ENCODE data around the gene PBX3.

Gene PBX3

GRCh38 chr9:125970340-125970739 is 223.2 kb downstream of the PBX3 start:
- DNase-seq (ENCODE audit: insufficient read length, low spot score), result no peak
- FAIRE-seq, result no peak
- TF ChIP-seq SPI1 (IDR thresholded peaks at IDR 0.05; ENCODE audit: low read depth, low read length) (no peak), POU2F2 (IDR thresholded peaks at IDR 0.05; ENCODE audit: low read depth, low read length) (no peak), PAX5 (IDR thresholded peaks at IDR 0.05; ENCODE audit: insufficient read depth, low read length, severe bottlenecking) (no peak), POLR2A (IDR thresholded peaks at IDR 0.05; ENCODE audit: low read depth, low read length) (no peak), POLR2AphosphoS5 (IDR thresholded peaks at IDR 0.05; ENCODE audit: low read depth, low read length) (no peak), TAF1 (IDR thresholded peaks at IDR 0.05; ENCODE audit: low read depth, low read length) (no peak)

- DNase-seq (ENCODE audit: insufficient read length, low spot score), result no peak
- TF ChIP-seq SPI1 (IDR thresholded peaks at IDR 0.05; ENCODE audit: low read depth, low read length) (no peak), POLR2A (IDR thresholded peaks at IDR 0.05; ENCODE audit: low read depth, low read length) (no peak), PAX5 (IDR thresholded peaks at IDR 0.05; ENCODE audit: insufficient read depth, low read length, severe bottlenecking) (no peak), TAF1 (IDR thresholded peaks at IDR 0.05; ENCODE audit: low read depth, low read length) (no peak), POLR2AphosphoS5 (IDR thresholded peaks at IDR 0.05; ENCODE audit: low read depth, low read length) (no peak), POU2F2 (IDR thresholded peaks at IDR 0.05; ENCODE audit: low read depth, low read length) (no peak)
- no peak for FAIRE-seq
Measured at GRCh38 chr9:125971050-125971449, 223.9 kb downstream of the PBX3 start.

GRCh38 chr9:125972012-125972729 is 225.0 kb downstream of the PBX3 start:
- FAIRE-seq (no peak), DNase-seq (ENCODE audit: insufficient read length, low spot score) (no peak)
- TF ChIP-seq POLR2AphosphoS5 (IDR thresholded peaks at IDR 0.05; ENCODE audit: low read depth, low read length), result no peak
- no peak for TF ChIP-seq PAX5 (IDR thresholded peaks at IDR 0.05; ENCODE audit: insufficient read depth, low read length, severe bottlenecking)
- no peak for TF ChIP-seq POLR2A (IDR thresholded peaks at IDR 0.05; ENCODE audit: low read depth, low read length)
- no peak for TF ChIP-seq POU2F2 (IDR thresholded peaks at IDR 0.05; ENCODE audit: low read depth, low read length)
- TF ChIP-seq SPI1 (IDR thresholded peaks at IDR 0.05; ENCODE audit: low read depth, low read length), result no peak
- TF ChIP-seq TAF1 (IDR thresholded peaks at IDR 0.05; ENCODE audit: low read depth, low read length), result no peak

- FAIRE-seq, result no peak
- no peak for TF ChIP-seq SPI1 (IDR thresholded peaks at IDR 0.05; ENCODE audit: low read depth, low read length)
- TF ChIP-seq POLR2A (IDR thresholded peaks at IDR 0.05; ENCODE audit: low read depth, low read length), result no peak
- no peak for TF ChIP-seq TAF1 (IDR thresholded peaks at IDR 0.05; ENCODE audit: low read depth, low read length)
- no peak for TF ChIP-seq POLR2AphosphoS5 (IDR thresholded peaks at IDR 0.05; ENCODE audit: low read depth, low read length)
- TF ChIP-seq PAX5 (IDR thresholded peaks at IDR 0.05; ENCODE audit: insufficient read depth, low read length, severe bottlenecking), result no peak
- no peak for TF ChIP-seq POU2F2 (IDR thresholded peaks at IDR 0.05; ENCODE audit: low read depth, low read length)
- no peak for DNase-seq (ENCODE audit: insufficient read length, low spot score)
Measured at GRCh38 chr9:125973547-125973946, 226.4 kb downstream of the PBX3 start.

- no peak for FAIRE-seq
Measured at GRCh38 chr9:125974705-125975104, 227.5 kb downstream of the PBX3 start.

GRCh38 chr9:125977223-125977622 is 230.1 kb downstream of the PBX3 start:
- FAIRE-seq, result no peak
- no peak for TF ChIP-seq PAX5 (IDR thresholded peaks at IDR 0.05; ENCODE audit: insufficient read depth, low read length, severe bottlenecking)
- DNase-seq (ENCODE audit: insufficient read length, low spot score), result no peak

More at GRCh38 chr9:125974705-125975104, 227.5 kb downstream of the PBX3 start:
- no peak for TF ChIP-seq POLR2A (IDR thresholded peaks at IDR 0.05; ENCODE audit: low read depth, low read length)
- TF ChIP-seq PAX5 (IDR thresholded peaks at IDR 0.05; ENCODE audit: insufficient read depth, low read length, severe bottlenecking), result no peak
- no peak for TF ChIP-seq TAF1 (IDR thresholded peaks at IDR 0.05; ENCODE audit: low read depth, low read length)
- TF ChIP-seq SPI1 (IDR thresholded peaks at IDR 0.05; ENCODE audit: low read depth, low read length), result no peak
- no peak for TF ChIP-seq POU2F2 (IDR thresholded peaks at IDR 0.05; ENCODE audit: low read depth, low read length)
- TF ChIP-seq POLR2AphosphoS5 (IDR thresholded peaks at IDR 0.05; ENCODE audit: low read depth, low read length), result no peak
- DNase-seq (ENCODE audit: insufficient read length, low spot score), result no peak

GRCh38 chr9:125979383-125979782 is 232.2 kb downstream of the PBX3 start:
- FAIRE-seq, result no peak
- no peak for DNase-seq (ENCODE audit: insufficient read length, low spot score)
- no peak for TF ChIP-seq POLR2A (IDR thresholded peaks at IDR 0.05; ENCODE audit: low read depth, low read length)
- no peak for TF ChIP-seq SPI1 (IDR thresholded peaks at IDR 0.05; ENCODE audit: low read depth, low read length)
- no peak for TF ChIP-seq PAX5 (IDR thresholded peaks at IDR 0.05; ENCODE audit: insufficient read depth, low read length, severe bottlenecking)
- TF ChIP-seq TAF1 (IDR thresholded peaks at IDR 0.05; ENCODE audit: low read depth, low read length), result no peak
- no peak for TF ChIP-seq POLR2AphosphoS5 (IDR thresholded peaks at IDR 0.05; ENCODE audit: low read depth, low read length)
- no peak for TF ChIP-seq POU2F2 (IDR thresholded peaks at IDR 0.05; ENCODE audit: low read depth, low read length)

GRCh38 chr9:125982798-125983406 is 235.7 kb downstream of the PBX3 start:
- DNase-seq (ENCODE audit: insufficient read length, low spot score), result no peak
- TF ChIP-seq POU2F2 (IDR thresholded peaks at IDR 0.05; ENCODE audit: low read depth, low read length) (no peak), SPI1 (IDR thresholded peaks at IDR 0.05; ENCODE audit: low read depth, low read length) (no peak), TAF1 (IDR thresholded peaks at IDR 0.05; ENCODE audit: low read depth, low read length) (no peak), POLR2AphosphoS5 (IDR thresholded peaks at IDR 0.05; ENCODE audit: low read depth, low read length) (no peak), POLR2A (IDR thresholded peaks at IDR 0.05; ENCODE audit: low read depth, low read length) (no peak), PAX5 (IDR thresholded peaks at IDR 0.05; ENCODE audit: insufficient read depth, low read length, severe bottlenecking) (no peak)
- no peak for FAIRE-seq

GRCh38 chr9:125983681-125984080 is 236.5 kb downstream of the PBX3 start:
- FAIRE-seq, result no peak
- DNase-seq (ENCODE audit: insufficient read length, low spot score), result no peak
- TF ChIP-seq POU2F2 (IDR thresholded peaks at IDR 0.05; ENCODE audit: low read depth, low read length), result no peak

GRCh38 chr9:125984461-125984860 is 237.3 kb downstream of the PBX3 start:
- FAIRE-seq, result no peak
- TF ChIP-seq PAX5 (IDR thresholded peaks at IDR 0.05; ENCODE audit: insufficient read depth, low read length, severe bottlenecking) (no peak), TAF1 (IDR thresholded peaks at IDR 0.05; ENCODE audit: low read depth, low read length) (no peak), POLR2A (IDR thresholded peaks at IDR 0.05; ENCODE audit: low read depth, low read length) (no peak), POU2F2 (IDR thresholded peaks at IDR 0.05; ENCODE audit: low read depth, low read length) (no peak), SPI1 (IDR thresholded peaks at IDR 0.05; ENCODE audit: low read depth, low read length) (no peak), POLR2AphosphoS5 (IDR thresholded peaks at IDR 0.05; ENCODE audit: low read depth, low read length) (no peak)
- no peak for DNase-seq (ENCODE audit: insufficient read length, low spot score)
